T follicular helper cell (primary cell): ENCODE results near the gene BAHCC1.

Experiments
- DNase-seq: peaks from one replicate; pipeline ENCODE4 v3.0.0-alpha.2; 2020; ENCODE audit warnings: low read depth

Gene BAHCC1

GRCh38 chr17:81443269-81443668 is 48.0 kb downstream of the BAHCC1 start:
- no peak for DNase-seq

- no peak for DNase-seq
Measured at GRCh38 chr17:81444610-81445339, 49.5 kb downstream of the BAHCC1 start.

GRCh38 chr17:81445642-81446503 is 50.6 kb downstream of the BAHCC1 start:
- DNase-seq: no peak

GRCh38 chr17:81447331-81447933 is 52.2 kb downstream of the BAHCC1 start:
- DNase-seq: no peak

GRCh38 chr17:81448442-81448841 is 53.2 kb downstream of the BAHCC1 start:
- DNase-seq: no peak

- no peak for DNase-seq
Measured at GRCh38 chr17:81448950-81449349, 53.7 kb downstream of the BAHCC1 start.

GRCh38 chr17:81449351-81449750 is 54.1 kb downstream of the BAHCC1 start:
- DNase-seq: no peak

- no peak for DNase-seq
Measured at GRCh38 chr17:81451823-81452222, 56.6 kb downstream of the BAHCC1 start.

- no peak for DNase-seq
Measured at GRCh38 chr17:81452551-81452950, 57.3 kb downstream of the BAHCC1 start.

GRCh38 chr17:81453076-81453475 is 57.8 kb downstream of the BAHCC1 start:
- DNase-seq: no peak

- no peak for DNase-seq
Measured at GRCh38 chr17:81453712-81454111, 58.5 kb downstream of the BAHCC1 start.

- no peak for DNase-seq
Measured at GRCh38 chr17:81454473-81454872, 59.2 kb downstream of the BAHCC1 start.

- no peak for DNase-seq
Measured at GRCh38 chr17:81455387-81455786, 60.1 kb downstream of the BAHCC1 start.

- no peak for DNase-seq
Measured at GRCh38 chr17:81456091-81456490, 60.8 kb downstream of the BAHCC1 start.

GRCh38 chr17:81456798-81457197 is 61.5 kb downstream of the BAHCC1 start:
- no peak for DNase-seq

GRCh38 chr17:81457401-81457800 is 62.1 kb downstream of the BAHCC1 start:
- no peak for DNase-seq

GRCh38 chr17:81457917-81458555 is 62.8 kb downstream of the BAHCC1 start:
- no peak for DNase-seq

- DNase-seq: no peak
Measured at GRCh38 chr17:81458628-81459027, 63.4 kb downstream of the BAHCC1 start.

- no peak for DNase-seq
Measured at GRCh38 chr17:81459224-81459623, 64.0 kb downstream of the BAHCC1 start.

- DNase-seq: no peak
Measured at GRCh38 chr17:81459864-81460263, 64.6 kb downstream of the BAHCC1 start.

- no peak for DNase-seq
Measured at GRCh38 chr17:81460856-81461460, 65.7 kb downstream of the BAHCC1 start.
